ENCODE data around the gene GMEB2. TPM values are rescaled to one million over a fixed set of nuclear protein-coding genes. Genes with fewer than 3 reads are reported as not detected.

GMEB2 gene
- total RNA-seq, 1 donor from 2014 or later, result 11.2 TPM

GRCh38 chr20:63546956-63547724 lies 79.8 kb downstream of the GMEB2 start:
- no peak overlapping the region for H3K4me3 Mint-ChIP-seq (ENCODE audit: unreplicated experiment)
- H3K27me3 Mint-ChIP-seq (ENCODE audit: unreplicated experiment), result peaks cover 6% of the 10 kb centered on the region
- DNase-seq (ENCODE audit: low spot score), result no peak
- no peaks in the 10 kb centered on the region for H3K9me3 Mint-ChIP-seq (ENCODE audit: unreplicated experiment)
- H3K27ac Mint-ChIP-seq (ENCODE audit: unreplicated experiment), result no peak overlapping the region
- peaks cover 5% of the 10 kb centered on the region for H3K36me3 Mint-ChIP-seq (ENCODE audit: low read depth, unreplicated experiment)
- no peak for TF ChIP-seq CTCF (IDR thresholded peaks at IDR 0.05; ENCODE audit: unreplicated experiment)
- no peaks in the 10 kb centered on the region for H3K4me1 Mint-ChIP-seq (ENCODE audit: unreplicated experiment)

GRCh38 chr20:63546256-63546955 lies 80.5 kb downstream of the GMEB2 start:
- Mint-ChIP-seq H3K36me3 (ENCODE audit: low read depth, unreplicated experiment) (peaks cover 5% of the 10 kb centered on the region), H3K27ac (ENCODE audit: unreplicated experiment) (no peak overlapping the region), H3K4me1 (ENCODE audit: unreplicated experiment) (no peaks in the 10 kb centered on the region), H3K27me3 (ENCODE audit: unreplicated experiment) (peaks cover 6% of the 10 kb centered on the region), H3K4me3 (ENCODE audit: unreplicated experiment) (no peak overlapping the region), H3K9me3 (ENCODE audit: unreplicated experiment) (no peaks in the 10 kb centered on the region)
- no peak for TF ChIP-seq CTCF (IDR thresholded peaks at IDR 0.05; ENCODE audit: unreplicated experiment)
- no peak for DNase-seq (ENCODE audit: low spot score)

- Mint-ChIP-seq H3K4me1 (ENCODE audit: unreplicated experiment) (no peaks in the 10 kb centered on the region), H3K36me3 (ENCODE audit: low read depth, unreplicated experiment) (peaks cover 5% of the 10 kb centered on the region), H3K27me3 (ENCODE audit: unreplicated experiment) (peaks cover 6% of the 10 kb centered on the region), H3K9me3 (ENCODE audit: unreplicated experiment) (no peaks in the 10 kb centered on the region), H3K27ac (ENCODE audit: unreplicated experiment) (no peak overlapping the region), H3K4me3 (ENCODE audit: unreplicated experiment) (no peak overlapping the region)
- TF ChIP-seq CTCF (IDR thresholded peaks at IDR 0.05; ENCODE audit: unreplicated experiment), result no peak
- DNase-seq (ENCODE audit: low spot score), result no peak
Measured at GRCh38 chr20:63545814-63546213, 81.1 kb downstream of the GMEB2 start.

- no peak for TF ChIP-seq CTCF (IDR thresholded peaks at IDR 0.05; ENCODE audit: unreplicated experiment)
- Mint-ChIP-seq H3K4me3 (ENCODE audit: unreplicated experiment) (no peak overlapping the region), H3K27me3 (ENCODE audit: unreplicated experiment) (peaks cover 6% of the 10 kb centered on the region), H3K27ac (ENCODE audit: unreplicated experiment) (no peak overlapping the region), H3K9me3 (ENCODE audit: unreplicated experiment) (no peaks in the 10 kb centered on the region), H3K36me3 (ENCODE audit: low read depth, unreplicated experiment) (peaks cover 5% of the 10 kb centered on the region), H3K4me1 (ENCODE audit: unreplicated experiment) (no peaks in the 10 kb centered on the region)
- DNase-seq (ENCODE audit: low spot score), result no peak
Measured at GRCh38 chr20:63544958-63545516, 81.9 kb downstream of the GMEB2 start.

All from endothelial cell (in vitro differentiated cells).